HepG2 (cell line): ENCODE measurements around the gene NDUFAF3. TPM values are rescaled to one million over a fixed set of nuclear protein-coding genes. Genes with fewer than 3 reads are reported as not detected.

Experiments
- CEBPB ChIP-seq: IDR thresholded peaks from 2 replicates; pipeline ENCODE4 v1.6.1; 2011; ENCODE audit warnings: low read depth, low read length, improper control_type of control experiment, borderline replicate concordance
- IKZF4 ChIP-seq: sonication (generic); formaldehyde crosslinking; IDR thresholded peaks from 2 replicates; pipeline ENCODE4 v1.5.1; 2020; ENCODE audit warnings: borderline replicate concordance, mild to moderate bottlenecking, low read depth, missing genetic modification reagents; ENCODE audit errors: not compliant biosample characterization
- KLF11 ChIP-seq: IDR thresholded peaks from 2 replicates; pipeline ENCODE4 v1.6.1; 2016; ENCODE audit warnings: missing compliant biosample characterization
- MTF1 ChIP-seq: sonication (generic); formaldehyde crosslinking; IDR thresholded peaks from 2 replicates; pipeline ENCODE4 v1.5.0; 2020; ENCODE audit warnings: missing genetic modification reagents
- MXI1 ChIP-seq: IDR thresholded peaks from 3 replicates; pipeline ENCODE4 v1.6.1; 2012; ENCODE audit warnings: low read depth, low read length, inconsistent platforms, borderline replicate concordance
- PAF1 ChIP-seq: IDR thresholded peaks from 2 replicates; pipeline ENCODE4 v1.6.1; 2016; ENCODE audit warnings: missing genetic modification reagents, missing compliant biosample characterization
- PLRG1 ChIP-seq: fragments of 450-650 bp; conservative IDR thresholded peaks from 2 replicates; pipeline ENCODE4 v1.6.1; 2016
- ZEB1 ChIP-seq: IDR thresholded peaks from 2 replicates; pipeline ENCODE4 v1.6.1; 2012; ENCODE audit warnings: mild to moderate bottlenecking, low read depth, inconsistent platforms; ENCODE audit not compliant: insufficient replicate concordance
- ZNF225 ChIP-seq: sonication (generic); formaldehyde crosslinking; IDR thresholded peaks from 2 replicates; pipeline ENCODE4 v1.4.0; 2020; ENCODE audit warnings: mild to moderate bottlenecking, missing genetic modification reagents
- ZNF317 ChIP-seq: sonication (generic); formaldehyde crosslinking; IDR thresholded peaks from 2 replicates; pipeline ENCODE4 v1.5.0; 2020; ENCODE audit warnings: mild to moderate bottlenecking, missing genetic modification reagents
- ZNF383 ChIP-seq: sonication (generic); formaldehyde crosslinking; IDR thresholded peaks from 2 replicates; pipeline ENCODE4 v1.4.0; 2020; ENCODE audit warnings: missing genetic modification reagents, mild to moderate bottlenecking, borderline replicate concordance
- ZNF496 ChIP-seq: sonication (generic); formaldehyde crosslinking; IDR thresholded peaks from 2 replicates; pipeline ENCODE4 v1.8.1; 2023; ENCODE audit warnings: mild to moderate bottlenecking, moderate library complexity, missing genetic modification reagents; ENCODE audit not compliant: insufficient replicate concordance
- ZNF557 ChIP-seq: sonication (generic); formaldehyde crosslinking; IDR thresholded peaks from 2 replicates; pipeline ENCODE4 v1.4.0; 2020; ENCODE audit warnings: missing genetic modification reagents
- ZNF652 ChIP-seq: IDR thresholded peaks from 2 replicates; pipeline ENCODE4 v1.6.1; 2016; ENCODE audit warnings: low read depth, borderline replicate concordance
- ZNF766 ChIP-seq: sonication (generic); formaldehyde crosslinking; IDR thresholded peaks from 2 replicates; pipeline ENCODE4 v1.5.0; 2020; ENCODE audit warnings: missing genetic modification reagents, borderline replicate concordance
- polyA plus RNA-seq, 8 experiments: library from polyadenylated mRNA; depleted of rRNA in 3 of 8; stranded (reverse) in 7 of 8; unstranded in 1 of 8; fragments of >200 nt; fragmentation: Illumina TruSeq in 4 of 8; extraction: Trizol in 4 of 8; gene quantifications; 2 replicates each; pipeline versions ENCODE4 v1.2.1 to v1.2.3, GENCODE V29; 2011 to 2016; ENCODE audit warnings: low read depth in 4 of 8, missing spikeins in 1 of 8, mixed read lengths in 1 of 8; ENCODE audit not compliant: insufficient read depth in 1 of 8
- total RNA-seq, 5 experiments: library from RNA; depleted of rRNA; stranded (reverse); fragments of >200 nt; fragmentation: Illumina TruSeq; extraction: Trizol; gene quantifications; 2 replicates each; pipeline ENCODE4 v1.2.3, GENCODE V29; 2016; ENCODE audit warnings: low read depth in 1 of 5
- TF ChIP-seq, protein P1 (sequence below): sonication (generic); formaldehyde crosslinking; IDR thresholded peaks from 2 replicates; pipeline ENCODE4 v1.4.0; 2020; ENCODE audit warnings: missing genetic modification reagents, borderline replicate concordance
- TF ChIP-seq, protein P2 (sequence below): sonication (generic); formaldehyde crosslinking; IDR thresholded peaks from 2 replicates; pipeline ENCODE4 v1.4.0; 2020; ENCODE audit warnings: missing genetic modification reagents; ENCODE audit errors: not compliant biosample characterization
- TF ChIP-seq, protein P3 (sequence below): sonication (generic); formaldehyde crosslinking; IDR thresholded peaks from 2 replicates; pipeline ENCODE4 v1.4.0; 2020; ENCODE audit warnings: low read depth, missing genetic modification reagents

NDUFAF3 gene
- total and polyA plus RNA-seq, 2 of the 13 experiments (the other 11 are each of a cell fraction or from before 2014, with no cell fraction given): 39.0 to 50.0 TPM

DNA sequence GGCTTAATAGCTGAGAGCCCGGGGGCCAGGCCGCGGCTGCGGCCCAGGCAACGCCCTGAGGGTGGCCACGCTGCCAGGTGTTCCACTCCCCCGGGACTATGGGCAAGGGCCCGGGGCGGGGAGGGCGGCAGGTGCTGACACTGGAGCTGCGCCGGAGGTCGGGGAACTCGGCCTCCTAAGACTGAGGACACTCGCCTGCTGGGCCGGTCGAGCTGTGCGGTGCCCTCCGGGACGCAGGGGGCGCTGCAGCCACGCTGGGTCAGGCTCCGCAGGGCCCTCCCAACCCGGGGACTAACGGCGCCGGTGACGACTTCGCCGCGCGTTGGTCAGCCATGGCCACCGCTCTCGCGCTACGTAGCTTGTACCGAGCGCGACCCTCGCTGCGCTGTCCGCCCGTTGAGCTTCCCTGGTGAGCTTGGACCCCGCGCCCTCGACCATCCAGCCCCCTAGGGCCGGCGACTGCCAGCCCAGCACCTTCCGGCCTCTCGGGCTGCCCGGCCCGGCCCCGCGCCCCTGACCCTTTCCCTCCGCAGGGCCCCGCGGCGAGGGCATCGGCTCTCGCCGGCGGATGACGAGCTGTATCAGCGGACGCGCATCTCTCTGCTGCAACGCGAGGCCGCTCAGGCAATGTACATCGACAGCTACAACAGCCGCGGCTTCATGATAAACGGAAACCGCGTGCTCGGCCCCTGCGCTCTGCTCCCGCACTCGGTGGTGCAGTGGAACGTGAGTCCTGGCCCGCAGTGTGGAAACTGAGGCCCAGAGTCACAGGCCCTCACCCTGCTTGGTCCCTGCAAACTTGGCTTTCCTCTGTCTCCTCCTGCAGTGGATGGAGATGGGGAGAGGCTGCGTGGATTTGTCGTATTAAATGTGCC is at the start of gene NDUFAF3 (continued):
- TF ChIP-seq, protein P1, sequence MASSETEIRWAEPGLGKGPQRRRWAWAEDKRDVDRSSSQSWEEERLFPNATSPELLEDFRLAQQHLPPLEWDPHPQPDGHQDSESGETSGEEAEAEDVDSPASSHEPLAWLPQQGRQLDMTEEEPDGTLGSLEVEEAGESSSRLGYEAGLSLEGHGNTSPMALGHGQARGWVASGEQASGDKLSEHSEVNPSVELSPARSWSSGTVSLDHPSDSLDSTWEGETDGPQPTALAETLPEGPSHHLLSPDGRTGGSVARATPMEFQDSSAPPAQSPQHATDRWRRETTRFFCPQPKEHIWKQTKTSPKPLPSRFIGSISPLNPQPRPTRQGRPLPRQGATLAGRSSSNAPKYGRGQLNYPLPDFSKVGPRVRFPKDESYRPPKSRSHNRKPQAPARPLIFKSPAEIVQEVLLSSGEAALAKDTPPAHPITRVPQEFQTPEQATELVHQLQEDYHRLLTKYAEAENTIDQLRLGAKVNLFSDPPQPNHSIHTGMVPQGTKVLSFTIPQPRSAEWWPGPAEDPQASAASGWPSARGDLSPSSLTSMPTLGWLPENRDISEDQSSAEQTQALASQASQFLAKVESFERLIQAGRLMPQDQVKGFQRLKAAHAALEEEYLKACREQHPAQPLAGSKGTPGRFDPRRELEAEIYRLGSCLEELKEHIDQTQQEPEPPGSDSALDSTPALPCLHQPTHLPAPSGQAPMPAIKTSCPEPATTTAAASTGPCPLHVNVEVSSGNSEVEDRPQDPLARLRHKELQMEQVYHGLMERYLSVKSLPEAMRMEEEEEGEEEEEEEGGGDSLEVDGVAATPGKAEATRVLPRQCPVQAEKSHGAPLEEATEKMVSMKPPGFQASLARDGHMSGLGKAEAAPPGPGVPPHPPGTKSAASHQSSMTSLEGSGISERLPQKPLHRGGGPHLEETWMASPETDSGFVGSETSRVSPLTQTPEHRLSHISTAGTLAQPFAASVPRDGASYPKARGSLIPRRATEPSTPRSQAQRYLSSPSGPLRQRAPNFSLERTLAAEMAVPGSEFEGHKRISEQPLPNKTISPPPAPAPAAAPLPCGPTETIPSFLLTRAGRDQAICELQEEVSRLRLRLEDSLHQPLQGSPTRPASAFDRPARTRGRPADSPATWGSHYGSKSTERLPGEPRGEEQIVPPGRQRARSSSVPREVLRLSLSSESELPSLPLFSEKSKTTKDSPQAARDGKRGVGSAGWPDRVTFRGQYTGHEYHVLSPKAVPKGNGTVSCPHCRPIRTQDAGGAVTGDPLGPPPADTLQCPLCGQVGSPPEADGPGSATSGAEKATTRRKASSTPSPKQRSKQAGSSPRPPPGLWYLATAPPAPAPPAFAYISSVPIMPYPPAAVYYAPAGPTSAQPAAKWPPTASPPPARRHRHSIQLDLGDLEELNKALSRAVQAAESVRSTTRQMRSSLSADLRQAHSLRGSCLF (CRISPR knock-in tag): no peak
- TF ChIP-seq KLF11 (CRISPR knock-in tag) (no peak), PLRG1 (no peak), ZEB1 (peak; percentile 40), ZNF496 (no peak), PAF1 (CRISPR knock-in tag) (no peak), MTF1 (CRISPR knock-in tag) (peak; percentile 25; the same call in 1 of the 2 replicates), ZNF225 (0 out of 2 replicates have a peak, but pooled peaks have one; percentile 67), ZNF557 (CRISPR knock-in tag) (peak; percentile 85; the same call in 1 of the 2 replicates), ZNF652 (no peak), ZNF766 (CRISPR knock-in tag) (peak; percentile 61; the same call in 1 of the 2 replicates), CEBPB (no peak), IKZF4 (CRISPR knock-in tag) (peak; percentile 68), MXI1 (peak; percentile 64; the same call in 2 of the 3 replicates), ZNF317 (CRISPR knock-in tag) (peak; percentile 85), ZNF383 (CRISPR knock-in tag) (no peak)
- TF ChIP-seq, protein P2, sequence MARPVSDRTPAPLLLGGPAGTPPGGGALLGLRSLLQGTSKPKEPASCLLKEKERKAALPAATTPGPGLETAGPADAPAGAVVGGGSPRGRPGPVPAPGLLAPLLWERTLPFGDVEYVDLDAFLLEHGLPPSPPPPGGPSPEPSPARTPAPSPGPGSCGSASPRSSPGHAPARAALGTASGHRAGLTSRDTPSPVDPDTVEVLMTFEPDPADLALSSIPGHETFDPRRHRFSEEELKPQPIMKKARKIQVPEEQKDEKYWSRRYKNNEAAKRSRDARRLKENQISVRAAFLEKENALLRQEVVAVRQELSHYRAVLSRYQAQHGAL (CRISPR knock-in tag): peak; percentile 87
- TF ChIP-seq, protein P3, sequence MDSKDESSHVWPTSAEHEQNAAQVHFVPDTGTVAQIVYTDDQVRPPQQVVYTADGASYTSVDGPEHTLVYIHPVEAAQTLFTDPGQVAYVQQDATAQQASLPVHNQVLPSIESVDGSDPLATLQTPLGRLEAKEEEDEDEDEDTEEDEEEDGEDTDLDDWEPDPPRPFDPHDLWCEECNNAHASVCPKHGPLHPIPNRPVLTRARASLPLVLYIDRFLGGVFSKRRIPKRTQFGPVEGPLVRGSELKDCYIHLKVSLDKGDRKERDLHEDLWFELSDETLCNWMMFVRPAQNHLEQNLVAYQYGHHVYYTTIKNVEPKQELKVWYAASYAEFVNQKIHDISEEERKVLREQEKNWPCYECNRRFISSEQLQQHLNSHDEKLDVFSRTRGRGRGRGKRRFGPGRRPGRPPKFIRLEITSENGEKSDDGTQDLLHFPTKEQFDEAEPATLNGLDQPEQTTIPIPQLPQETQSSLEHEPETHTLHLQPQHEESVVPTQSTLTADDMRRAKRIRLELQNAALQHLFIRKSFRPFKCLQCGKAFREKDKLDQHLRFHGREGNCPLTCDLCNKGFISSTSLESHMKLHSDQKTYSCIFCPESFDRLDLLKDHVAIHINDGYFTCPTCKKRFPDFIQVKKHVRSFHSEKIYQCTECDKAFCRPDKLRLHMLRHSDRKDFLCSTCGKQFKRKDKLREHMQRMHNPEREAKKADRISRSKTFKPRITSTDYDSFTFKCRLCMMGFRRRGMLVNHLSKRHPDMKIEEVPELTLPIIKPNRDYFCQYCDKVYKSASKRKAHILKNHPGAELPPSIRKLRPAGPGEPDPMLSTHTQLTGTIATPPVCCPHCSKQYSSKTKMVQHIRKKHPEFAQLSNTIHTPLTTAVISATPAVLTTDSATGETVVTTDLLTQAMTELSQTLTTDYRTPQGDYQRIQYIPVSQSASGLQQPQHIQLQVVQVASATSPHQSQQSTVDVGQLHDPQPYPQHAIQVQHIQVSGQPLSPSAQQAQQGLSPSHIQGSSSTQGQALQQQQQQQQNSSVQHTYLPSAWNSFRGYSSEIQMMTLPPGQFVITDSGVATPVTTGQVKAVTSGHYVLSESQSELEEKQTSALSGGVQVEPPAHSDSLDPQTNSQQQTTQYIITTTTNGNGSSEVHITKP (CRISPR knock-in tag): no peak
